CD4-positive, alpha-beta T cell (primary cell): Measurements from ENCODE around the gene HDAC10. TPM values are rescaled to one million over a fixed set of nuclear protein-coding genes. Genes with fewer than 3 reads are reported as not detected.
A peak's percentile ranks its signal among the peaks of the same experiment; 100 is the strongest.

Experiments used
- ATAC-seq: fragments of 200-7000 bp; cut with Tn5 transposase; one replicate; pipeline ENCODE4 v1.10.0; 2022; ENCODE audit warnings: mild to moderate bottlenecking; ENCODE audit not compliant: poor library complexity
- CTCF ChIA-PET: fragments of 350-600 bp; sonication (Branson Sonifier 250); formaldehyde crosslinking; loops from one replicate; lab custom pipeline; 2021; ENCODE audit warnings: antibody characterized with exemption, inconsistent platforms; lab: Charles Lee
- POLR2A ChIA-PET: fragments of 350-600 bp; sonication (Branson Sonifier 250); formaldehyde crosslinking; loops from one replicate; lab custom pipeline; 2021; ENCODE audit warnings: antibody characterized with exemption, inconsistent platforms; lab: Charles Lee
- DNase-seq, 14 experiments: peaks; one replicate each; pipeline ENCODE4 v3.0.0-alpha.2; 2013 to 2020; ENCODE audit warnings: mixed read lengths in 2 of 14
- H3K27ac ChIP-seq, 2 donors: one replicate each; pipeline versions ENCODE4 v1.5.1 to v1.7.0; 2013; ENCODE audit warnings: low read length in 2 of 2, low read depth in 1 of 2, mild to moderate bottlenecking in 1 of 2
- H3K27me3 ChIP-seq, 2 experiments: 1 replicate in 1 of 2; 2 replicates in 1 of 2; pipeline versions ENCODE4 v1.6.1 to v1.7.0; 2013; ENCODE audit warnings: low read length in 2 of 2, control low read depth in 1 of 2, mild to moderate bottlenecking in 1 of 2, moderate library complexity in 1 of 2; ENCODE audit not compliant: insufficient read depth in 2 of 2, control insufficient read depth in 1 of 2
- H3K36me3 ChIP-seq: one replicate; pipeline ENCODE4 v1.6.1; 2013; ENCODE audit warnings: low read length, control low read depth; ENCODE audit not compliant: insufficient read depth
- H3K4me1 ChIP-seq: one replicate; pipeline ENCODE4 v1.6.1; 2013; ENCODE audit warnings: low read length, control low read depth; ENCODE audit not compliant: insufficient read depth
- H3K4me3 ChIP-seq: one replicate; pipeline ENCODE4 v1.5.1; 2013; ENCODE audit warnings: mild to moderate bottlenecking, low read length, moderate library complexity
- H3K9me3 ChIP-seq, 2 experiments: 1 replicate in 1 of 2; 2 replicates in 1 of 2; pipeline versions ENCODE4 v1.6.1 to v1.7.0; 2013; ENCODE audit warnings: low read length in 2 of 2, mild to moderate bottlenecking in 2 of 2, control low read depth in 1 of 2, moderate library complexity in 1 of 2; ENCODE audit not compliant: control insufficient read depth in 1 of 2, insufficient read depth in 1 of 2
- H3K27ac Mint-ChIP-seq: one replicate; pipeline ENCODE4 v1.8.0; 2020; ENCODE audit warnings: mixed read lengths
- H3K27me3 Mint-ChIP-seq: one replicate; pipeline ENCODE4 v1.8.0; 2021; ENCODE audit warnings: mixed read lengths
- H3K36me3 Mint-ChIP-seq: one replicate; pipeline ENCODE4 v1.8.0; 2021; ENCODE audit warnings: low read depth, mixed read lengths
- H3K4me1 Mint-ChIP-seq: one replicate; pipeline ENCODE4 v1.8.0; 2021; ENCODE audit warnings: low read depth, mixed read lengths
- H3K4me3 Mint-ChIP-seq: one replicate; pipeline ENCODE4 v1.8.0; 2020; ENCODE audit warnings: mild to moderate bottlenecking, mixed read lengths
- H3K9me3 Mint-ChIP-seq: one replicate; pipeline ENCODE4 v1.8.0; 2020; ENCODE audit warnings: mixed read lengths
- CTCF ChIP-seq: fragments of 200-600 bp; IDR thresholded peaks from one replicate; pipeline ENCODE4 v1.8.0; 2022; ENCODE audit warnings: antibody characterized with exemption, mild to moderate bottlenecking
- intact Hi-C, 2 experiments: fragments of 100-400 bp; cut with DNase I in 1 of 2; cut with micrococcal nuclease in 1 of 2; formaldehyde crosslinking; loops; one replicate each; pipeline versions ENCODE4 v1.15.1 to v1.9.0; 2023 to 2025; cut with DNase I, micrococcal nuclease
- total RNA-seq, 174 experiments: library from RNA in 2 of 174; stranded (reverse) in 2 of 174; gene quantifications; one replicate each; pipeline ENCODE4 v1.2.3 and lab custom pipeline; 2021 to 2026

HDAC10 gene
- total RNA-seq, 2 experiments from 2014 or later, result 87.3 to 88.7 TPM

DNA sequence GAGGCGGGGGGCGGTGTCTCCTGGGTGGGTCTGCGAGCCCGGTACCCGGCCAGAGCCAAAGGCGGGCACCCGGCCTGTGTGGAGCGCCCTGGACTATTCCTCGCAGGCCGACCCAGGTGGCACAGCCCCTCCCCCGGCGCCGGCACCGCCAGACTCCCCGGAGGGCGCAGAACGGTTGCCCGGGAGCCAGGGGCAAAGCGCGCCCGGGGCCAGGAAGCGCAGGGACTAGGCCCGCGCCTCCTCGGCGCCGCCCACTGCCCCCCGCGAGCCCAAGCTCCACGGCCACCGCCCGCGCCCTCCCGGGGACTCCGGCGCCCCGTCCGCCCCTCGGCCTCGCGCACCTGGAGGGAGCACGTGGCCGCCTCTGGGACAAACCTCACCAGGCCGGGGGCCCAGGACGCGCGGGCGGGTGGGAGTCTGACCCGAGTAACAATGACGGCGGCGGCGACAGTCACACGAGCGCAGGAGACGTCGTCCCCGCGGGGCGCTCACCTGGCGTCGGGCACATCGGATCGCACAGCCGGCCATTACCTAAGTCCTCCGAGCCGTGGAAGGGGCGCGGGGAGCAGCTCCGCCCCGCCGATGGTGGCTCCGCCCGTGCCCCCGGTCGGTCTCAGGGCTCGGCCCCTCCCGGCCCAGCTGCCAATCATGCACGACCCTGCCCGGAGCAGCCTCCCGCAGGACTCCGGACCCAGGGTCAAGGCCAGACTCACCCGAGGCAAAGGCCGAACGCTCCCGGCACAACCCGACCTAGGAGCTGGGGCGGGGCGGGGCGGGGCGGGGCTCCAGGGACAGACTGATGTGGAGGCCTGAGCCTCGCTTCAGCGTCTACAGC, 48.9 kb upstream of the HDAC10 start:
- Histone ChIP-seq H3K36me3 (no peaks in the 10 kb centered on the region), H3K4me1 (no peaks in the 10 kb centered on the region), H3K4me3 (no peak overlapping the region), H3K9me3 (peaks cover 0 to 7% of the 10 kb centered on the region in 2 experiments), H3K27me3 (peaks cover 23 to 29% of the 10 kb centered on the region in 2 experiments), H3K27ac (no peak overlapping the region)
- H3K27me3 Mint-ChIP-seq, result peaks cover 40% of the 10 kb centered on the region
- no peak overlapping the region for H3K27ac Mint-ChIP-seq
- no peaks in the 10 kb centered on the region for H3K9me3 Mint-ChIP-seq
- TF ChIP-seq CTCF, result no peak
- POLR2A ChIA-PET, result no interaction called here
- CTCF ChIA-PET, result no interaction called here
- H3K4me3 Mint-ChIP-seq, result no peak overlapping the region
- H3K36me3 Mint-ChIP-seq, result no peaks in the 10 kb centered on the region
- no peak for DNase-seq
- intact Hi-C loops, result no loop called here
- H3K4me1 Mint-ChIP-seq, result no peaks in the 10 kb centered on the region
- no peak for ATAC-seq

GRCh38 chr22:50298937-50299784, 48.1 kb upstream of the HDAC10 start:
- Mint-ChIP-seq H3K27ac (no peak overlapping the region), H3K9me3 (no peaks in the 10 kb centered on the region), H3K4me1 (no peaks in the 10 kb centered on the region), H3K4me3 (no peak overlapping the region), H3K36me3 (no peaks in the 10 kb centered on the region), H3K27me3 (peaks cover 37% of the 10 kb centered on the region)
- peak; percentile 29 for ATAC-seq
- ChIA-PET CTCF (no interaction called here), POLR2A (no interaction called here)
- intact Hi-C loops, result no loop called here
- Histone ChIP-seq H3K27me3 (peaks cover 25% of the 10 kb centered on the region in 2 experiments), H3K36me3 (no peaks in the 10 kb centered on the region), H3K4me1 (no peaks in the 10 kb centered on the region), H3K27ac (no peak overlapping the region), H3K9me3 (peaks cover 0 to 5% of the 10 kb centered on the region in 2 experiments), H3K4me3 (no peak overlapping the region)
- DNase-seq, result no peak
- no peak for TF ChIP-seq CTCF

DNA sequence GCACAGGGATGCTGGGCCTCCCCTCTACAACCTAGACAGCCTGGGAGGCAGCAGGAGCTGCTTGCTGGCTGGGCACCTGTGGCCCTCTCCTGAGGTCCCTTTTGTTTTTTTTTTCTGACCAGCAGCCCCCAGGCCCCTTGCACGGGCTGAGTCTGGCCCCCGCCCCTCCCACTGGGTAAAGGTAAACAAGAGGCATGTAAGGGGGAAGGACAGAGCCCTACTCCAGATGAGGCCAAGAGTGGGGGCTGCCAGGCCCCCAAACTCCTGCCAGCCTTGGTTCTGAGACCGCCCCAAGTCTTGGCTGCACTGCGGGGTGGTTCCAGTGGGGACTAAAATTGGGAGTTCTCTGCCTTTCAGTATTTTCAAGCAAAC, 47.2 kb upstream of the HDAC10 start:
- no peak for TF ChIP-seq CTCF
- Histone ChIP-seq H3K4me1 (peaks cover 3% of the 10 kb centered on the region), H3K27ac (no peak overlapping the region), H3K4me3 (no peak overlapping the region), H3K27me3 (peaks cover 22% of the 10 kb centered on the region in 2 experiments), H3K9me3 (no peaks in the 10 kb centered on the region), H3K36me3 (no peaks in the 10 kb centered on the region)
- no peaks in the 10 kb centered on the region for H3K9me3 Mint-ChIP-seq
- H3K4me3 Mint-ChIP-seq, result no peak overlapping the region
- POLR2A ChIA-PET, result no interaction called here
- ATAC-seq (no peak), DNase-seq (no peak)
- CTCF ChIA-PET, result no interaction called here
- peaks cover 34% of the 10 kb centered on the region for H3K27me3 Mint-ChIP-seq
- intact Hi-C loops, result no loop called here
- H3K4me1 Mint-ChIP-seq, result no peaks in the 10 kb centered on the region
- H3K36me3 Mint-ChIP-seq, result no peaks in the 10 kb centered on the region
- no peak overlapping the region for H3K27ac Mint-ChIP-seq
